ENCODE results near the gene DAB2. TPM values are rescaled to one million over a fixed set of nuclear protein-coding genes. Genes with fewer than 3 reads are reported as not detected.
A peak's percentile ranks its signal among the peaks of the same experiment; 100 is the strongest.

Gene DAB2
- total RNA-seq, 1 experiment from 2014 or later = 2.3 TPM

DNA sequence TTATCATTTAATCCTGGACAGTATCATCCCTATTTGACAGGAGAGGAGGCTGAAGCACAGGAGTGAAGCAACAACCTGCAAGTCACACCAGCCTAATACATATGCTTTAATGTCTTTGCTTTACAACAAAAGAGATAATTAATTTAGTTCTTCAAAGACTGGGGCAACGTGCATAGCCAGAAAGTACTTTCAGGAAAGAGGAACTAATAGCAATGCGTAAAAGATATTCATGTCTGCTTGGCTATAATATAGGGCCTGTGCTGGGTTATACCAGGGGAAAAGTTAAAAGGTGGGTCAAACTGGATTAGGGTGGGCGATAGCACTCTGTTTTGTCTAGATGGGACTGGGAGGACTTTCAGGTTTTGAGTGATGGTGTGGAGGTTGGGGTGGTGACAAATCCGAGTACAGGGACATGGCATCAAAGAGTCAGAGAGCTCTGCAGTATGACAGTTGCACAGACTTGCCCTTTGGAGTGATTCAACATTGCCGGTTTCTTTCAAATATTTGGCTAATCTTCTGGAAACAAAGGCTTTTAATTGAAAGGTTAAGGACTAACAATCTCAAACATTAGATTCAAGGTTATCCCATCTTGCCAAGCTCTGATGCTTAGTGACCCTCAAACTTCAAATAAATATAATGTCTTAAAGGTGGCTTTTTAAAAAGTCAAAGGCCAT lies 11.9 kb downstream of the DAB2 start:
- H3K4me3 Mint-ChIP-seq = no peak overlapping the region
- no peaks in the 10 kb centered on the region for H3K36me3 Mint-ChIP-seq (ENCODE audit: insufficient read depth in 1 of 3, low read depth in 3 of 3)
- no peak overlapping the region for H3K56ac ChIP-seq (ENCODE audit: insufficient read length, low read depth, low read length)
- TF ChIP-seq, protein P1, sequence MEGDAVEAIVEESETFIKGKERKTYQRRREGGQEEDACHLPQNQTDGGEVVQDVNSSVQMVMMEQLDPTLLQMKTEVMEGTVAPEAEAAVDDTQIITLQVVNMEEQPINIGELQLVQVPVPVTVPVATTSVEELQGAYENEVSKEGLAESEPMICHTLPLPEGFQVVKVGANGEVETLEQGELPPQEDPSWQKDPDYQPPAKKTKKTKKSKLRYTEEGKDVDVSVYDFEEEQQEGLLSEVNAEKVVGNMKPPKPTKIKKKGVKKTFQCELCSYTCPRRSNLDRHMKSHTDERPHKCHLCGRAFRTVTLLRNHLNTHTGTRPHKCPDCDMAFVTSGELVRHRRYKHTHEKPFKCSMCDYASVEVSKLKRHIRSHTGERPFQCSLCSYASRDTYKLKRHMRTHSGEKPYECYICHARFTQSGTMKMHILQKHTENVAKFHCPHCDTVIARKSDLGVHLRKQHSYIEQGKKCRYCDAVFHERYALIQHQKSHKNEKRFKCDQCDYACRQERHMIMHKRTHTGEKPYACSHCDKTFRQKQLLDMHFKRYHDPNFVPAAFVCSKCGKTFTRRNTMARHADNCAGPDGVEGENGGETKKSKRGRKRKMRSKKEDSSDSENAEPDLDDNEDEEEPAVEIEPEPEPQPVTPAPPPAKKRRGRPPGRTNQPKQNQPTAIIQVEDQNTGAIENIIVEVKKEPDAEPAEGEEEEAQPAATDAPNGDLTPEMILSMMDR (conservative IDR thresholded peaks at IDR 0.05) = no peak
- no peak overlapping the region for H2BK20ac ChIP-seq (ENCODE audit: low read depth, low read length, poor library complexity, severe bottlenecking)
- H3K27ac Mint-ChIP-seq = peak overlapping the region in 2 of 3 experiments; percentile 54 to 55; a peak in 3 of 7 replicates
- no peaks in the 10 kb centered on the region for H3K9me3 ChIP-seq (ENCODE audit: control insufficient read depth, low read depth, low read length)
- H4K8ac ChIP-seq (replicated peaks; ENCODE audit: insufficient read length, low read depth, low read length) = no peak overlapping the region
- no peak overlapping the region for H3K23ac ChIP-seq (ENCODE audit: insufficient read length, low read depth, low read length)
- no peak overlapping the region for H3K4me2 ChIP-seq (ENCODE audit: insufficient read depth, insufficient read length, low read length)
- no peak overlapping the region for H4K91ac ChIP-seq (ENCODE audit: insufficient read length, low read depth, low read length)
- no peak overlapping the region for H3K4ac ChIP-seq (ENCODE audit: low read depth, low read length)
- peaks cover 23 to 31% of the 10 kb centered on the region in 2 experiments for H3K4me1 Mint-ChIP-seq
- no peaks in the 10 kb centered on the region for H3K27me3 ChIP-seq (ENCODE audit: insufficient read depth, low read length)
- H2BK5ac ChIP-seq (ENCODE audit: insufficient read length, low read length) = no peak overlapping the region
- no peaks in the 10 kb centered on the region for H3K9me3 Mint-ChIP-seq
- no peaks in the 10 kb centered on the region for H3K27me3 Mint-ChIP-seq (ENCODE audit: low read depth)
- WGBS (ENCODE audit: extremely low coverage, insufficient read length, low lambda C conversion rate) = no CpG with 5 or more reads among the region's 5 CpGs
- H4K20me1 ChIP-seq (ENCODE audit: control insufficient read depth, insufficient read depth, insufficient read length) = no peaks in the 10 kb centered on the region
- no peaks in the 10 kb centered on the region for H3K23me2 ChIP-seq (ENCODE audit: insufficient read length, low read depth, low read length, poor library complexity, severe bottlenecking)
- H3K18ac ChIP-seq (ENCODE audit: insufficient read length, low read depth, low read length) = no peak overlapping the region
- H3K14ac ChIP-seq (ENCODE audit: insufficient read depth, low read length) = no peak overlapping the region
- H2BK120ac ChIP-seq (ENCODE audit: low read depth, low read length, poor library complexity, severe bottlenecking) = no peak overlapping the region
- no peak overlapping the region for H2BK12ac ChIP-seq (ENCODE audit: insufficient read length, low read depth, low read length)
- no peak overlapping the region for H3K9ac ChIP-seq (ENCODE audit: extremely low read depth, insufficient read length, low read length)
- no peak overlapping the region for H3K27ac ChIP-seq (ENCODE audit: insufficient read length, low read depth, low read length)
- DNase-seq = no peak
- no peak overlapping the region for H4K5ac ChIP-seq (ENCODE audit: insufficient read length, low read depth, low read length)
- H3T11ph ChIP-seq (ENCODE audit: low read length) = no peak overlapping the region
- H2BK15ac ChIP-seq (ENCODE audit: low read depth, low read length) = no peak overlapping the region
- no peaks in the 10 kb centered on the region for H3K79me1 ChIP-seq (ENCODE audit: insufficient read depth, low read depth, low read length, poor library complexity, severe bottlenecking)
- no peaks in the 10 kb centered on the region for H3K79me2 ChIP-seq (ENCODE audit: insufficient read depth, low read length)
- peaks cover 7% of the 10 kb centered on the region; the same call in 1 of the 2 replicates for H3K4me1 ChIP-seq (ENCODE audit: insufficient read depth, low read length)
- no peak overlapping the region for H2AFZ ChIP-seq (ENCODE audit: low read length)
- no peak overlapping the region for H2AK5ac ChIP-seq (ENCODE audit: insufficient read length, low read length)

Data from H9 (cell line).